GM13977 (cell line): Measurements from ENCODE around the gene CCDC85B.
A peak's percentile ranks its signal among the peaks of the same experiment; 100 is the strongest.

Source experiments
- DNase-seq: peaks from one replicate; pipeline ENCODE4 v3.0.0; 2012; ENCODE audit warnings: low spot score
- CTCF ChIP-seq: IDR thresholded peaks from 2 replicates; pipeline ENCODE4 v1.5.1; 2012; ENCODE audit warnings: mild to moderate bottlenecking, control low read depth; ENCODE audit not compliant: insufficient read depth; ENCODE audit errors: extremely low read depth, missing control alignments
- in situ Hi-C: fragments of 300-500 bp; cut with MboI; formaldehyde crosslinking; loops from one replicate; pipeline ENCODE4 v1.12.0; 2022; ENCODE audit warnings: low sequenced_read_pairs, low pct_unique_long_range_greater_than_20kb, mixed read lengths, inconsistent platforms; ENCODE audit not compliant: unreplicated experiment

Gene CCDC85B

GRCh38 chr11:65896034-65896999 lies 5.8 kb downstream of the CCDC85B start:
- DNase-seq = no peak
- TF ChIP-seq CTCF = no peak
- in situ Hi-C loops = no loop called here

- in situ Hi-C loops = no loop called here
- no peak for TF ChIP-seq CTCF
- DNase-seq = no peak
Observed at GRCh38 chr11:65897020-65897471, 6.6 kb downstream of the CCDC85B start.

- DNase-seq = no peak
- no peak for TF ChIP-seq CTCF
- in situ Hi-C loops = no loop called here
Observed at GRCh38 chr11:65898656-65899355, 8.3 kb downstream of the CCDC85B start.

- in situ Hi-C loops = no loop called here
- DNase-seq = peak; percentile 73
- TF ChIP-seq CTCF = peak; percentile 30
Observed at GRCh38 chr11:65899356-65900124, 9.1 kb downstream of the CCDC85B start.

GRCh38 chr11:65900125-65900898 lies 9.8 kb downstream of the CCDC85B start, which contains the start of gene FOSL1:
TSS of gene FOSL1 (minus strand) at chr11:65900388. CDS start at chr11:65900339, 49 bp downstream.
- in situ Hi-C loops = no loop called here
- no peak for TF ChIP-seq CTCF
- peak; percentile 95 for DNase-seq

GRCh38 chr11:65900899-65901180 lies 10.4 kb downstream of the CCDC85B start:
- no peak for TF ChIP-seq CTCF
- DNase-seq = no peak
- in situ Hi-C loops = no loop called here
